HG03575 (cell line): ENCODE results near the gene LPIN3.

ENCODE experiments used
- ATAC-seq: cut with Tn5 transposase; IDR thresholded peaks from one replicate; pipeline ENCODE4 v1.9.1; 2021; ENCODE audit not compliant: unreplicated experiment, insufficient number of reproducible peaks, low FRiP score; ENCODE audit errors: extremely low read depth

The LPIN3 gene

GRCh38 chr20:41362748-41363140 lies 22.1 kb downstream of the LPIN3 start:
- no peak for ATAC-seq

- no peak for ATAC-seq
These were observed 23.0 kb downstream of the LPIN3 start for GRCh38 chr20:41363601-41364000.

- no peak for ATAC-seq
These were observed 23.7 kb downstream of the LPIN3 start for GRCh38 chr20:41364236-41364855.

GRCh38 chr20:41364967-41365765 lies 24.5 kb downstream of the LPIN3 start:
- ATAC-seq, result no peak

- ATAC-seq, result no peak
These were observed 25.3 kb downstream of the LPIN3 start for GRCh38 chr20:41365777-41366545.

- ATAC-seq, result no peak
These were observed 26.1 kb downstream of the LPIN3 start, which contains the start of gene EMILIN3 for GRCh38 chr20:41366546-41367392. TSS of gene EMILIN3 (minus strand) at chr20:41366818. CDS start at chr20:41366634, 184 bp downstream.

- ATAC-seq, result no peak
These were observed 26.7 kb downstream of the LPIN3 start for GRCh38 chr20:41367393-41367695.

- no peak for ATAC-seq
These were observed 27.3 kb downstream of the LPIN3 start for GRCh38 chr20:41367956-41368355.

GRCh38 chr20:41369673-41370072 lies 29.1 kb downstream of the LPIN3 start:
- no peak for ATAC-seq

GRCh38 chr20:41370176-41370575 lies 29.6 kb downstream of the LPIN3 start:
- ATAC-seq, result no peak

- ATAC-seq, result no peak
These were observed 30.8 kb downstream of the LPIN3 start for GRCh38 chr20:41371371-41371770.

- ATAC-seq, result no peak
These were observed 32.7 kb downstream of the LPIN3 start for GRCh38 chr20:41373251-41373783.

GRCh38 chr20:41373931-41374920 lies 33.6 kb downstream of the LPIN3 start:
- ATAC-seq, result no peak

GRCh38 chr20:41375846-41376245 lies 35.2 kb downstream of the LPIN3 start:
- ATAC-seq, result no peak

GRCh38 chr20:41376349-41376748 lies 35.7 kb downstream of the LPIN3 start:
- ATAC-seq, result no peak

GRCh38 chr20:41377275-41377674 lies 36.7 kb downstream of the LPIN3 start:
- ATAC-seq, result no peak

- ATAC-seq, result no peak
These were observed 38.9 kb downstream of the LPIN3 start for GRCh38 chr20:41379551-41379950.
